HG03442 (cell line): ENCODE measurements around the gene TIGD7.

Experiments used
- ATAC-seq: cut with Tn5 transposase; IDR thresholded peaks from one replicate; pipeline ENCODE4 v1.9.1; 2021; ENCODE audit warnings: mild to moderate bottlenecking, moderate library complexity; ENCODE audit not compliant: unreplicated experiment

TIGD7 gene, protein sequence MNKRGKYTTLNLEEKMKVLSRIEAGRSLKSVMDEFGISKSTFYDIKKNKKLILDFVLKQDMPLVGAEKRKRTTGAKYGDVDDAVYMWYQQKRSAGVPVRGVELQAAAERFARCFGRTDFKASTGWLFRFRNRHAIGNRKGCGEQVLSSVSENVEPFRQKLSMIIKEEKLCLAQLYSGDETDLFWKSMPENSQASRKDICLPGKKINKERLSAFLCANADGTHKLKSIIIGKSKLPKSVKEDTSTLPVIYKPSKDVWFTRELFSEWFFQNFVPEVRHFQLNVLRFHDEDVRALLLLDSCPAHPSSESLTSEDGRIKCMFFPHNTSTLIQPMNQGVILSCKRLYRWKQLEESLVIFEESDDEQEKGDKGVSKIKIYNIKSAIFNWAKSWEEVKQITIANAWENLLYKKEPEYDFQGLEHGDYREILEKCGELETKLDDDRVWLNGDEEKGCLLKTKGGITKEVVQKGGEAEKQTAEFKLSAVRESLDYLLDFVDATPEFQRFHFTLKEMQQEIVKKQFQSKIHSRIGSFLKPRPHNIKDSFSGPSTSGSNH

GRCh38 chr16:3305109-3306068, at the start of gene TIGD7, which contains the start of gene ZNF75A:
TSS of gene TIGD7 (minus strand) at chr16:3305430. CDS start at chr16:3300614, 4,816 bp downstream.
TSS of gene ZNF75A (plus strand) at chr16:3305497. CDS start at chr16:3308429, 2,932 bp downstream.
- ATAC-seq, result peak; percentile 89

DNA sequence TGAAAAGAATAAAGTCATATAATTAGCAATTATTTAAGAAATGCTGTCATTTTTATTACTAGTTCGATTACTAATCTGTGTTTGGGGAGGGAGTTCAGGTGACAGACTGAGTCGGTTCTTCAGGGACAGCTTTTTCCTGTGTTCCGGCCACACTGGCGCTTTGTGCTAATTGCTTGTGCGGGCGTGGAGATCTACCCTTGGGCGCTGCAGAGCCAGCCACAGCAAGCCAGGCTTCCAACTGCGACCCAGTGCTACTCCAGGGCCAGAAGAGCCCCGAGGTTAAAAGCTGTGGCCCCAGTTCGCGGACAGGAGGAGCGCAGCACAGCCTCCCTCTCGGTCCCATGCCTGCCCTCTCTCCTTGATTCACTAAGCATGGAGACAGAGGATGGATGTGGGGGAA, 43.9 kb upstream of the TIGD7 start:
- ATAC-seq, result no peak

GRCh38 chr16:3348547-3349167, 43.4 kb upstream of the TIGD7 start:
- ATAC-seq, result no peak

DNA sequence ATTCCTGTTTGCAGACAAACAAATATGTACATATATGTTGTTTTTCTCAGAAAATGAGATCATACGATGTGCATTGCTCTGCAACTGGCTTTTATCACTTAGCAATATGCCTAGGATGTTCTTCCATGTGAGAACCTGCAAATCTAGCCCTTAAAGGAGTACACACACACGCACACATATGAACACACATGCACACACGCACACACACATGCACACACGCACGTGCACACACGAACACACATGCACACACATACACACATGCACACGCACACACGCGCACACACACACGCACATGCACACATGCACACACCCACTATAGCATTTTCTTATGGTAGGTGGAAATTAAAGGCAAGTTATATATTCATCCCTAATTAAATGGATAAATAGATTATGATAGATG, 42.4 kb upstream of the TIGD7 start:
- no peak for ATAC-seq

DNA sequence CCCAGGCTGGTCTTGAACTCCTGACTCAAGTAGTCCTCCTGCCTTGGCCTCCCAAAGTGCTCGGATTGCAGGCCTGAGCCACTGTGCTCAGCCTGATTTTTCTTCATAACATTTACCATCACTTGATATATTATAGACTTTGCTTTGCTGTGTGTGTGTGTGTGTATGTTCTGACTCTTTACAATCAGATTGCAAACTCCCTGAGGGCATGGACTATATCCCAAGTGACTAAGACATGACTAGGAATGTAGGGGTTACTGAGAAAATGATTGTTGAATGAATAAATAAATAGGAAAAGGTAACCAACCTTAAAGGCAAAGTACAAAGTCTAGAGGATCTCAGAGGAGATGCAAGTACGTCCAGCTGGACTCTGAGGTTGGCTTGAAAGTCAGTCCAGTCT, 40.8 kb upstream of the TIGD7 start:
- no peak for ATAC-seq

DNA sequence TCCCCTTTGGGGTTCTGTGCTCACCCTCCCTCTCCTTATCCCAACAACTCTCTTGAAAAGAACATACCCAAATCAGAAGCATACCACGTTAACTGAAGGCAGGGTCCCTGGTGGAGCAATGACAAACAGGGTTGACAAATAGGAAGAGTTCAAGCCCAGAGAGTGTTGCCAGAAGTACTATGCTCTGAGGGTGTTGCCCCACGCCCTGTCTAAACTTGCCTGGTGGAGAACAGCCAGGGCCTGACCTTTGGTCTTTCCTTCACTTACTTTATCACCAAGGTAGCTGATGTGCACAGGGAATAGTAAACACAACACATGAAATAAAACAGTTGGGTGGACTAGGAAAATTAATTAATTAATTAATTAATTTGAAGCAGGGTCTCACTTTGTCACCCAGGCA, 23.4 kb upstream of the TIGD7 start:
- no peak for ATAC-seq

DNA sequence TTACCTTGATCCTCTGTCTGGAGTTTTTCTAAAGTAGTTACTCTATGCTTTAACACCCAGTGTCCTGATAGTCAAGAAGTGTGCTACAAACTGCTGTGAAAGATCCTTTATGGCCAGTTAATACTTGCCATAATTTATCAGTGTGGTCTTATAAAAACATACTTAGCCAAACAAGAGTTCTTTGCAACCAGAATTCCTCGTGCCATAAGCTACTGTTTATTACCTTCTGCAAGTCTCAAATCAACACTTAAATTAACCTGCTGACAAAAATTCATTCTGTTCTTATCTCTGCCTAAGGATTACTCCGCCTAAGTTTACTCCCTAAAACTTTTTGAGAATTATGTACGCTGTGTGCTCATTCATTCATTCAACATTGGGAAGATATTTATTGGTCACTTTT, 22.9 kb upstream of the TIGD7 start:
- no peak for ATAC-seq

GRCh38 chr16:3327514-3327913, 22.3 kb upstream of the TIGD7 start:
- ATAC-seq, result no peak

DNA sequence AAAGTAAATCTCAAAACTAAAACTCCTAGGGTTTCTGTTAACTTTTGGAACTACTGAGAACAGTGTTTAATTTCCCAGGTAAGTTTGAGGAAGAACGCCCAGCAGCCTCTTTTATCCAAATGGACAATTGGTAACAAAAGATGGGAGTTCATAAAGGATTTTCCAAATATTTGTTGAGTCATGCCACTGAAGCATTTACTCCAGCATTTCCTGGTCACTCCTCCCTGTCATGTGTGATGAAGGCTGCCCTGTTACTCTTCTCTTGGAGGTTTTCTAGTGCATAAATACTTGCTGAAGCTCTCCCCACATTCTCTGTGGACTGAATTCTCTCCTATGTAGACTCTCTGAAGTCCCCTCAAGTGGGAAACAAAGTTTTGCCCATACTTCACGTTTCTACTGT, 16.6 kb upstream of the TIGD7 start:
- ATAC-seq, result no peak

- no peak for ATAC-seq
These were observed 12.2 kb upstream of the TIGD7 start for GRCh38 chr16:3317315-3317999.

DNA sequence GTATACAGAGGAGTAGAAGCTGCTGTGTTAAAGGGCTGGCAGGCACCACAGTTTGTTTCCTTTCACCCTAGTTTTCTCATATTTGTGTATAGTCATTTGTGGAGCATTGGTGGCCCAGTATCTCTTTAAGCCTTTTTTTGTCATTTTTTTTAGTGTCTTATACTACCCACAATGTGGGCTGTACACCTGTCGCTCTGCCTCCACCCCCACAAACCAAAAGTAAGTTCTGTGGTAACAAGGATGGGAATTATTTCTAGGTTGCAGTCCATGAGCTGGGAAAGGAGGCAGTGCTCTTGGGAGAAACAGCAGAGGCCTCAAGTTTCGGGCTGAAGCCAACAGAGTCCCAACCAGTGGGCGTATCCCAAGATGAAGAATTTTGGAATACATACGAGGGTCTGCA, 6.3 kb upstream of the TIGD7 start:
- ATAC-seq, result no peak

DNA sequence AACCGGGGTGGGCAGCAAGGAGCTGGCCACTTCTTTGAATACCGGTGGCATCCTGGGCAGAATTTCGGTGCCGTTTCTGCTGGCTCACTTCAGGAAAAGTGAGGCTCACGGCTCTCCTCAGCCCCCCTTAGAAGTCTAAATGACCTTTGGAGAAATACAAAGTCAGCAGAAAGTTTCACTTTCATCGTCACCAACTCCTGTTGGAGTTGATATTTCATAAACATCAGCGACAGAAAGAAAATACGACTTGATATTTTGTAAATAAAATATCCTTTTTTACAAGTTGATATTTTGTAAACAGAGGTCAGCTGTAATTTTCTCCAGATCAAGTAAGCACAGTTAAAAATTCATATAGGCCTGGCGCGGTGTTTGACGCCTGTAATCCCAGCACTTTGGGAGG, 848 bp upstream of the TIGD7 start:
- no peak for ATAC-seq

GRCh38 chr16:3304370-3304769, 860 bp downstream of the TIGD7 start:
- no peak for ATAC-seq

GRCh38 chr16:3295783-3296182, 9.4 kb downstream of the TIGD7 start:
- ATAC-seq, result no peak

DNA sequence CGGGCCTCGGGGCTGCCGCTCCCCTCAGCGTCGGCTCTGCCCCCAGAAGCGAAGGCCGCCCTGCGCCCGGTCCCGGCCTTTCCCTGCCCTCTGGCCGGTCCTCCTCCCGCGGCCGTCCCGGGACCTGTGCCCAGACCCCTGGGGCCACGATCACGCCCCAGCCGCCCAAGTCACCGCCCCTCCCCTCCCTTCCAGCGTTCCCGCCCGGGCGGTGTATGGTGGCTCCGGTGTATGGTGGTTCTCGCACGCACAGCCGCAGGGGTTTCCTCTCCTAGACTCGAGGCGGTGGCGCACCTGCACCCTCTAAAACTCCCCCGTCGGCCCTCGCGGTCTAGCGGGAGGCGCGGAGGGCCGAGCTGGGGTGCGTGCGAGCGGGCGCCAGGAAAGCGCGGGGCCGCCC, 10.0 kb downstream of the TIGD7 start:
- ATAC-seq, result no peak

DNA sequence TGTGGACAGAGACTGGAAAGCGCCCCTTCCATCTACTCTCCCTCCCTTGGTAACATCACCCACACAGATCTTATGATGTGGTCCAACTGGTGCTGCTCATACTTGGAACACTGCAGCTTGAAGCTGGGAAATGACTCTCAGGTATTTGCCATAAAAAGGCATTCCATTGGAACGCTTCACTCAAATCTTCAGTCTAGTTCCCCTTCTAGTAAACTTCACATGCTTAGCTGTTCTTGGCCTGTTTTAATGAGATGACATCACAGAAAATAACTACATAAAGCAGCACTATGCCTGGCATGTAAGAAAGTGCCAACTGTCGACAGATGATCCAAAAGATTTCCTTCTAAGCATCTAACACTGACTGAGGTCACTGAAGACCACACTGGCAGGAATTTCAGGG, 12.6 kb downstream of the TIGD7 start:
- ATAC-seq, result no peak

DNA sequence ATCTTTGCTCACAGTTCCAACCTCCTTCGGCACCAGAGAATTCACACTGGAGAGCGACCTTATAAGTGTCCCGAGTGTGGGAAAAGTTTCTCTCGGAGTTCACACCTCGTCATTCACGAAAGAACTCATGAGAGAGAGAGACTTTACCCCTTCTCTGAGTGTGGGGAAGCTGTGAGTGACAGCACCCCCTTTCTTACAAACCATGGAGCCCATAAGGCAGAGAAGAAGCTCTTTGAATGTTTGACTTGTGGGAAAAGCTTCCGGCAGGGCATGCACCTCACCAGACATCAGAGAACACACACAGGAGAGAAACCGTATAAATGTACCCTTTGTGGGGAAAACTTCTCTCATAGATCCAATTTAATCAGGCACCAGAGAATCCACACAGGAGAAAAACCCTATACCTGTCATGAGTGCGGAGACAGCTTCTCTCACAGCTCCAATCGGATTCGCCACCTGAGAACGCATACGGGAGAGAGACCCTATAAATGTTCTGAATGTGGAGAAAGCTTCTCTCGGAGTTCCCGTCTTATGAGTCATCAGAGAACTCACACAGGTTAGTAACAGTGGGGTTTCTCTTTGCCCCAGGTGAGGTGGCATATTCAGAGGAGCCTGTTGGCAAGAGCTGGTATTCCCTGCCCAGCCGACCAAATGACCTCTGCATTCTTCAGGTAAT, 15.1 kb downstream of the TIGD7 start:
- ATAC-seq, result no peak

DNA sequence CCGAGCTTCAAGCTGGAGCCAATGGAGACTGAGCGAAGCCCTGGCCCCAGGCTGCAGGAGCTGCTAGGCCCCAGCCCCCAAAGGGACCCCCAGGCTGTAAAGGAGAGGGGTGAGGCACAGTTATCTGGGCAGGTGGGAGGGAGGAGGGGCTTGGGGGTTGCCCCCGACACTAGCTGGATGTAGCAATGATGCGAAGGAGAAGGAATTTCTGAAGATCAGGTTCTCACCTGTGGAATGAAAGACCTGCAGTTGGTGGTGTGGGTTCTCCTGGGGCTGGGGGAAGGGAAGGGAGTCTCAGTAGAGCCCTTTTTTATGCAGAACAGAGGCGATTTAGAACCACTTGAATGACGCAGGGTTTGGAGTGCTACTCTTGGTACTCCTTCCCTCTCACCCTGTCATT, 20.1 kb downstream of the TIGD7 start:
- no peak for ATAC-seq

DNA sequence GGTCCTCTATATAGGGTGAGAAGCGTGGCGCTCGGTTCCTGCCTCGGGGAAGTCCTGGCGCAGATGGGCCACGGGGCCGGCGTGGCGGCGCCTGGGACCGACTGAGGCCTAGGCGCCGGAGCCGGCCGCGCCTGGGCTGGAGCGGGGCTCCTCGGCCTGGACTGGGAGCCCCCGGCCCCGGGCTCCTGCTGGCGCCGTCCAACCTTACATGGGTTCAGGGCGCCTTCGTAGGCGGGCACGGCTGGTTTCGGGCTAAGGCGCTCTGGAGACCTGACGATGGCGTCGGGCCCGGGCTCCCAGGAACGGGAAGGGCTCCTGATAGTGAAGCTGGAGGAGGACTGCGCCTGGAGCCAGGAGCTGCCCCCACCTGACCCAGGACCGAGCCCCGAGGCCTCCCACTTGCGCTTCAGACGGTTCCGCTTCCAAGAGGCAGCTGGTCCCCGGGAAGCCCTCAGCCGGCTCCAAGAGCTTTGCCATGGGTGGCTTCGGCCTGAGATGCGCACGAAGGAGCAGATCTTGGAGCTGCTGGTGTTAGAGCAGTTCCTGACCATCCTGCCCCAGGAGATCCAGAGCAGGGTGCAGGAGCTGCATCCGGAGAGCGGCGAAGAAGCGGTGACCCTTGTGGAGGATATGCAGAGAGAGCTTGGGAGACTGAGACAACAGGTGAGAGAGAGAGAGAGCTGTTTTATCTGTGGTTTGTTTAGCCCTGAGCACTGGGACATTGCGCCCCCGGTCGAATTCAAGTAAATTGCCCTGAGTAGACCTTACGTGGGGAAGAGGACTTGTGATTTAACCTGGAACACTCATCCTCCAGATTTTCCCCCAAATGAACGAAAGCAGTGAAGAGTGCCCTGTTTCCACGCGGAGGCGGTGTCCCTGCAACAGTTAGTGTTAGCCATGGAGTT, 21.4 kb downstream of the TIGD7 start:
- no peak for ATAC-seq
